Measurements from ENCODE around the gene TMEM117. TPM values are rescaled to one million over a fixed set of nuclear protein-coding genes. Genes with fewer than 3 reads are reported as not detected.

Gene TMEM117
- total RNA-seq, 1 experiment from 2014 or later, result 5.9 TPM

DNA sequence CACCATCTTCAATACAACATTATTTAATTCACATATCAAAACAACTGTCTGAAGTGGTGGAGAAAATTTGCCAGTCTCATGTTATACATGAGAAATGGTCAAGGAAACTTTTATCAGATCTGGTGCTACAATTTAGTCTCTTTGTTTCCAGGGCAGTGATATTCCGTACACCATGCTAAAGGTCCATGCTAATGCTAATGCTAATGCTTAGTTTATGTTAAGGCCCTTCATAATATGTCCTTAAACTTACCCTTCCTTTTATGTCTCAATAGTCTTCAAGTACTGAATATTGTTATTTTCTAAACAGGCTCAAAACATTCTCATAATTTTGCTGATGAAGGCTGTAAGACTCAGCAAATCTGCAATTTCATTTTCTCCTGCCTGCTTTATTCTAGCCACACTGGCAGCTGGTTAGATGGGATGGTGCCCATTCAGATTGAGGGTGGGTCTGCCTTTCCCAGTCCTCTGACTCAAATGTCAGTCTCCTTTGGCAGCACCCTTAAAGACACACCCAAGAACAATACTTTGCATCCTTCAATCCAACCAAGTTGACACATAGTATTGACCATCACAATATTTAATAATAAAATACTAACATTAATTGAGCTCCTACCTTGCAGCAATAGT lies 59.8 kb downstream of the TMEM117 start:
- Histone ChIP-seq H3K4me3 (ENCODE audit: low read depth, low read length, poor library complexity, severe bottlenecking) (no peak overlapping the region), H3K27ac (ENCODE audit: low read depth, low read length, poor library complexity, severe bottlenecking) (no peak overlapping the region), H3K36me3 (ENCODE audit: insufficient read depth, low read length, poor library complexity, severe bottlenecking) (no peaks in the 10 kb centered on the region), H3K9me3 (ENCODE audit: low read depth, low read length, poor library complexity, severe bottlenecking) (no peaks in the 10 kb centered on the region), H3K4me1 (ENCODE audit: insufficient read depth, low read length, poor library complexity, severe bottlenecking) (no peaks in the 10 kb centered on the region), H3K27me3 (replicated peaks; ENCODE audit: insufficient read depth, low read depth, low read length, poor library complexity) (no peaks in the 10 kb centered on the region)
- no peak for DNase-seq (ENCODE audit: low spot score)
- TF ChIP-seq, protein P1, sequence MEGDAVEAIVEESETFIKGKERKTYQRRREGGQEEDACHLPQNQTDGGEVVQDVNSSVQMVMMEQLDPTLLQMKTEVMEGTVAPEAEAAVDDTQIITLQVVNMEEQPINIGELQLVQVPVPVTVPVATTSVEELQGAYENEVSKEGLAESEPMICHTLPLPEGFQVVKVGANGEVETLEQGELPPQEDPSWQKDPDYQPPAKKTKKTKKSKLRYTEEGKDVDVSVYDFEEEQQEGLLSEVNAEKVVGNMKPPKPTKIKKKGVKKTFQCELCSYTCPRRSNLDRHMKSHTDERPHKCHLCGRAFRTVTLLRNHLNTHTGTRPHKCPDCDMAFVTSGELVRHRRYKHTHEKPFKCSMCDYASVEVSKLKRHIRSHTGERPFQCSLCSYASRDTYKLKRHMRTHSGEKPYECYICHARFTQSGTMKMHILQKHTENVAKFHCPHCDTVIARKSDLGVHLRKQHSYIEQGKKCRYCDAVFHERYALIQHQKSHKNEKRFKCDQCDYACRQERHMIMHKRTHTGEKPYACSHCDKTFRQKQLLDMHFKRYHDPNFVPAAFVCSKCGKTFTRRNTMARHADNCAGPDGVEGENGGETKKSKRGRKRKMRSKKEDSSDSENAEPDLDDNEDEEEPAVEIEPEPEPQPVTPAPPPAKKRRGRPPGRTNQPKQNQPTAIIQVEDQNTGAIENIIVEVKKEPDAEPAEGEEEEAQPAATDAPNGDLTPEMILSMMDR (conservative IDR thresholded peaks at IDR 0.05; ENCODE audit: low read depth, low read length), result no peak
- no peak for TF ChIP-seq EZH2 (IDR thresholded peaks at IDR 0.05; ENCODE audit: borderline replicate concordance, low read depth, low read length, poor library complexity, severe bottlenecking)
- CTCF ChIA-PET, result no interaction called here
- POLR2A ChIA-PET (ENCODE audit: low non-redundant PET), result no interaction called here
- intact Hi-C loops (cut with micrococcal nuclease; ENCODE audit: unreplicated experiment), result no loop called here
- BruUV-seq (replicated peaks), result no TSS peak

DNA sequence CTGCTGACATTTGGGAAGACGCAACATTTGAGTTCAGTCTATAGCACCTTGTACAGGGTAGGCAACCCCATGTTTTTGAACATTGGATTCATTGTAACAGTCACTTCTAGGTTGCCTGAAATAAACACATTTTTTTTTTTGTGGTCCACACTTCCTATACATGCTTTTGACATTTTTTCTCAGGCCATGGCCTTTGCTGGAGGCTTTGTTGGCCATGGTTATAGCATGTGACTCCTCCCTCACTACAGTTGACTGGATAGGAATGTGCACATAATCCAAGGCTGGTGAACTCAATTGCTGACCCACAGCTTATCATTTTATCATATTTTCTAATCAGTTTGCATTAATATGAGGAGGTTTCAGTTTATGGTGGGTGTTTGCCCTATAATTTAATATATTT lies 60.6 kb downstream of the TMEM117 start:
- TF ChIP-seq, protein P1 (conservative IDR thresholded peaks at IDR 0.05; ENCODE audit: low read depth, low read length), result no peak
- TF ChIP-seq EZH2 (IDR thresholded peaks at IDR 0.05; ENCODE audit: borderline replicate concordance, low read depth, low read length, poor library complexity, severe bottlenecking), result no peak
- H3K4me1 ChIP-seq (ENCODE audit: insufficient read depth, low read length, poor library complexity, severe bottlenecking), result no peaks in the 10 kb centered on the region
- no peaks in the 10 kb centered on the region for H3K36me3 ChIP-seq (ENCODE audit: insufficient read depth, low read length, poor library complexity, severe bottlenecking)
- H3K27me3 ChIP-seq (replicated peaks; ENCODE audit: insufficient read depth, low read depth, low read length, poor library complexity), result no peaks in the 10 kb centered on the region
- BruUV-seq (replicated peaks), result no TSS peak
- no peak overlapping the region for H3K4me3 ChIP-seq (ENCODE audit: low read depth, low read length, poor library complexity, severe bottlenecking)
- H3K9me3 ChIP-seq (ENCODE audit: low read depth, low read length, poor library complexity, severe bottlenecking), result no peaks in the 10 kb centered on the region
- intact Hi-C loops (cut with micrococcal nuclease; ENCODE audit: unreplicated experiment), result no loop called here
- POLR2A ChIA-PET (ENCODE audit: low non-redundant PET), result interaction anchor here (0.7 kb wide), 1 partner anchor 1270 kb away, joined by 3 read pairs; no protein-coding TSS in a partner anchor
- CTCF ChIA-PET, result no interaction called here
- no peak overlapping the region for H3K27ac ChIP-seq (ENCODE audit: low read depth, low read length, poor library complexity, severe bottlenecking)
- no peak for DNase-seq (ENCODE audit: low spot score)

DNA sequence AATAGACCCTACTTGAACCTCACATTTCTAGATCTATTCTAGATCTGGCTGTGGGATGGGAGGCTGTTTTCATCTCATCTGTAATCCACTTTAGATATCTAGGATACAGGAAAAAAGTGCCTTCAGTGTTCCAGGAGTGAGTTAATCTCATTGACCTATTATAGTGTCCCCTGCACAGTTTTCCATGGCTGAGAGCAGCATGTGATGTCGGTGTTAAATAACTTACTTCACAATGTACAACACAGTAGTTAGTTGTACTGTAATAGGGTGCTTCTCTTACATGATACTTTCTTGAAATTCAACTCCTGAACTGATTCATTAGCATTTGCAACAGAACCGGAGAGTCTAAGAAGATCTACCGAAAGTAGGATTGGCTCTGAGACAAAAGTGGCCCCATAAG lies 62.6 kb downstream of the TMEM117 start:
- H3K9me3 ChIP-seq (ENCODE audit: low read depth, low read length, poor library complexity, severe bottlenecking), result no peaks in the 10 kb centered on the region
- H3K27me3 ChIP-seq (replicated peaks; ENCODE audit: insufficient read depth, low read depth, low read length, poor library complexity), result no peaks in the 10 kb centered on the region
- no peaks in the 10 kb centered on the region for H3K4me1 ChIP-seq (ENCODE audit: insufficient read depth, low read length, poor library complexity, severe bottlenecking)
- H3K4me3 ChIP-seq (ENCODE audit: low read depth, low read length, poor library complexity, severe bottlenecking), result no peak overlapping the region
- DNase-seq (ENCODE audit: low spot score), result no peak
- ChIA-PET CTCF (no interaction called here), POLR2A (ENCODE audit: low non-redundant PET) (no interaction called here)
- TF ChIP-seq, protein P1 (conservative IDR thresholded peaks at IDR 0.05; ENCODE audit: low read depth, low read length), result no peak
- no peak for TF ChIP-seq EZH2 (IDR thresholded peaks at IDR 0.05; ENCODE audit: borderline replicate concordance, low read depth, low read length, poor library complexity, severe bottlenecking)
- BruUV-seq (replicated peaks), result no TSS peak
- H3K36me3 ChIP-seq (ENCODE audit: insufficient read depth, low read length, poor library complexity, severe bottlenecking), result no peaks in the 10 kb centered on the region
- no peak overlapping the region for H3K27ac ChIP-seq (ENCODE audit: low read depth, low read length, poor library complexity, severe bottlenecking)
- intact Hi-C loops (cut with micrococcal nuclease; ENCODE audit: unreplicated experiment), result no loop called here

Measured in A673 (cell line).